Astrocyte of the spinal cord (primary cell): ENCODE results near the gene GALNT7.

Experiments used
- DNase-seq: peaks from one replicate; pipeline ENCODE4 v3.0.0; 2011; ENCODE audit warnings: low read depth, low spot score
- H3K4me3 ChIP-seq: 2 replicates; pipeline ENCODE4 v1.5.1; 2011; ENCODE audit warnings: low read depth, mild to moderate bottlenecking, low read length, moderate library complexity
- in situ Hi-C: cut with HindIII; loops from 2 replicates; pipeline ENCODE4 v1.10.0; 2017; ENCODE audit warnings: low sequenced_read_pairs
- TF ChIP-seq, protein P1 (sequence below): IDR thresholded peaks from 2 replicates; pipeline ENCODE4 v1.5.1; 2012; ENCODE audit warnings: low read depth, mild to moderate bottlenecking, low read length, inconsistent platforms

GALNT7 gene

DNA sequence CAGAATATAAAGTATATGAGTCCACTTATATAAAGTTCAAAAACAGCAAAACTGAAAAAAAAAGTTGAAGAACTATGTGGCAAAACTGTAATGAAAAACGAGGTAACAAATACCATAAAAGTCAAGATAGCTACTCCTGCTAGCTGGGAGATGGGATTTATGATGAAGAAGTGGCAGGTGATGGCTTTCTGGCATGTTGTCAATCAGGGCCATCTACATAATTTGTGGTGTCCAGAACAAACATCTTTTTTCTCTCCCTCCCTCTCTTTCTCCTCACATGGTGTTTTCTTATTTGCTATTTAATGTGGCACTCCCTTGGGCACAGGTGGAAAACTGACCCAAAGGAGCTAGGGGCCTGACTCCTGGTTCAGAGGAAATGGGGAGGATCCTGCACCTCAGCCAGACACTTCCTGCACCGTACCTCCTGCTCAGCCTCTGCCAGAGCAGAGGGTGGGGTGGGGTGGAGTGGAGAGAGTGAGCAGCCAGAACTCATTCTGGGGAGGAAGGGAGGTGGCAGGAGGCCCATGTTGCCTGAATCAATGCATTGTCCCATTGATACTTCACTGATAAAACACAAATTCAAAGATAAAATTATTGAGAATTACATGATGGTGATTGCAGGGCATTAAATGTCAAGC, 196.9 kb downstream of the GALNT7 start:
- H3K4me3 ChIP-seq: no peak overlapping the region
- no peak for DNase-seq
- in situ Hi-C loops: no loop called here
- TF ChIP-seq, protein P1, sequence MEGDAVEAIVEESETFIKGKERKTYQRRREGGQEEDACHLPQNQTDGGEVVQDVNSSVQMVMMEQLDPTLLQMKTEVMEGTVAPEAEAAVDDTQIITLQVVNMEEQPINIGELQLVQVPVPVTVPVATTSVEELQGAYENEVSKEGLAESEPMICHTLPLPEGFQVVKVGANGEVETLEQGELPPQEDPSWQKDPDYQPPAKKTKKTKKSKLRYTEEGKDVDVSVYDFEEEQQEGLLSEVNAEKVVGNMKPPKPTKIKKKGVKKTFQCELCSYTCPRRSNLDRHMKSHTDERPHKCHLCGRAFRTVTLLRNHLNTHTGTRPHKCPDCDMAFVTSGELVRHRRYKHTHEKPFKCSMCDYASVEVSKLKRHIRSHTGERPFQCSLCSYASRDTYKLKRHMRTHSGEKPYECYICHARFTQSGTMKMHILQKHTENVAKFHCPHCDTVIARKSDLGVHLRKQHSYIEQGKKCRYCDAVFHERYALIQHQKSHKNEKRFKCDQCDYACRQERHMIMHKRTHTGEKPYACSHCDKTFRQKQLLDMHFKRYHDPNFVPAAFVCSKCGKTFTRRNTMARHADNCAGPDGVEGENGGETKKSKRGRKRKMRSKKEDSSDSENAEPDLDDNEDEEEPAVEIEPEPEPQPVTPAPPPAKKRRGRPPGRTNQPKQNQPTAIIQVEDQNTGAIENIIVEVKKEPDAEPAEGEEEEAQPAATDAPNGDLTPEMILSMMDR: no peak

- DNase-seq: peak; percentile 18
- TF ChIP-seq, protein P1: no peak
- no peak overlapping the region for H3K4me3 ChIP-seq
- in situ Hi-C loops: no loop called here
Observed at GRCh38 chr4:173367285-173367684, 198.7 kb downstream of the GALNT7 start.

- peak; percentile 11 for DNase-seq
- in situ Hi-C loops: no loop called here
- H3K4me3 ChIP-seq: no peak overlapping the region
- TF ChIP-seq, protein P1: no peak
Observed at GRCh38 chr4:173367946-173368345, 199.3 kb downstream of the GALNT7 start.

GRCh38 chr4:173370130-173370476, 201.5 kb downstream of the GALNT7 start:
- TF ChIP-seq, protein P1: no peak
- DNase-seq: no peak
- H3K4me3 ChIP-seq: peak overlapping the region; percentile 85
- in situ Hi-C loops: no loop called here

GRCh38 chr4:173370477-173371291, 202.1 kb downstream of the GALNT7 start, which contains the start of gene SAP30:
Gene SAP30 (plus strand): TSS chr4:173370954. CDS start chr4:173371183, 229 bp downstream.
- TF ChIP-seq, protein P1: no peak
- DNase-seq: peak; percentile 99
- in situ Hi-C loops: no loop called here
- peak within 1 kb of the TSS; percentile 85 for H3K4me3 ChIP-seq

DNA sequence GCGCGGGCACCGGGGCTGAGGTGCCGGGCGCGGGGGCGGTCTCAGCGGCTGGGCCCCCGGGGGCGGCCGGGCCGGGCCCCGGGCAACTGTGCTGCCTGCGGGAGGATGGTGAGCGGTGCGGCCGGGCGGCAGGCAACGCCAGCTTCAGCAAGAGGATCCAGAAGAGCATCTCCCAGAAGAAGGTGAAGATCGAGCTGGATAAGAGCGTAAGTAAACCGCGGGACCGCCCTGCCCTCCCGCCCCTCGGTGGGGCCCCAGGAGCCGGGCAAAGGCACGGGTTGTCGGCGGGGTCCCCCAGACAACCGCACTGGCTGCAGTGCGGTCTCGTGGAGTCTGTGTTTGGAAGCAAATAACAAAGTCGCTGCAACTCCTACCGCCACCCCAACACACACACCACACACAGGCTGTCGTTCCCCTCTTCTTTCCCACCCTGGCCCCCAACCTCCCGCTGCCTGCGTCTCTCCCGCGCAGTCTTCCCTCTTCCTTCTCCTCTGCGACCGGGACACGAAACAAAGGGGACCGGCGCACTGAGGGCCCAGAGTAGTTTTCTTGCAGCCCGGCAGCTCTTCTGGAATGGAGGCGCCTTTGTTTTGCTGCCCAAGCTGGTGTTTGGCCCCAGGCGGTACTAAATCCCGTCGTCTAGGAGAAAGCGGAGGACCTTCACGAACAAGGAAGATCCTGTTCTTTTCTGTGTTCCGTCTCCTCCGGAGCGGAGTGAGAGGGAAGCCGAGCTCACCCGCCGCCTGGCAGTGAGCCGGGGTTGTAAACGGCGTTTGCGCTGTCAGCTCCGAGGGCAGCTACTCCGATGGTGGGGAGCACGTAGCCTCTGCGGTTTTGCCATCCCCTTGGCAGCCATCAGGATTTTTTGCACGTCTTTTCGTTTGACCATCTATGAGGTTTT, 202.9 kb downstream of the GALNT7 start:
- peak; percentile 81 for DNase-seq
- in situ Hi-C loops: no loop called here
- peak overlapping the region; percentile 85 for H3K4me3 ChIP-seq
- TF ChIP-seq, protein P1: no peak
